H1 (cell line): ENCODE measurements around the gene C1orf50. TPM values are rescaled to one million over a fixed set of nuclear protein-coding genes. Genes with fewer than 3 reads are reported as not detected.

ENCODE experiments used
- BACH1 ChIP-seq: IDR thresholded peaks from 2 replicates; pipeline ENCODE4 v1.6.1; 2012; ENCODE audit warnings: low read length, improper control_type of control experiment
- HDAC2 ChIP-seq, 2 experiments: fragments of 300-600 bp in 1 of 2; sonication (generic) in 1 of 2; IDR thresholded peaks; 2 replicates each; pipeline ENCODE4 v1.6.1; 2011 to 2012; ENCODE audit warnings: low read depth in 2 of 2, low read length in 2 of 2, mild to moderate bottlenecking in 2 of 2, moderate library complexity in 2 of 2, borderline replicate concordance in 1 of 2, inconsistent platforms in 1 of 2
- RBBP5 ChIP-seq: IDR thresholded peaks from 2 replicates; pipeline ENCODE4 v1.7.1; 2012; ENCODE audit warnings: low read depth, mild to moderate bottlenecking, inconsistent platforms, low read length, moderate library complexity, borderline replicate concordance
- RFX5 ChIP-seq: IDR thresholded peaks from 2 replicates; pipeline ENCODE4 v1.6.1; 2011; ENCODE audit warnings: low read depth, low read length, improper control_type of control experiment, borderline replicate concordance
- SP1 ChIP-seq: IDR thresholded peaks from 2 replicates; pipeline ENCODE4 v1.6.1; 2011; ENCODE audit warnings: low read depth, low read length
- polyA plus RNA-seq, 7 experiments: library from polyadenylated mRNA; depleted of rRNA in 3 of 7; stranded (reverse) in 5 of 7; unstranded in 2 of 7; fragments of >200 nt in 5 of 7; fragments of 200-250 nt in 2 of 7; gene quantifications; 1 replicate in 5 of 7; 2 replicates in 1 of 7; 4 replicates in 1 of 7; pipeline versions ENCODE4 v1.2.1 to v1.2.3, GENCODE V29; 2011 to 2013; ENCODE audit warnings: missing spikeins in 2 of 7, mixed read lengths in 2 of 7
- total RNA-seq: library from RNA; stranded (reverse); fragmentation: NEBNext Ultra II Directional; extraction: Animal tissue kit (Norgen Biotek cat#: 25700); gene quantifications from 2 replicates; pipeline ENCODE4 v1.2.1, GENCODE V29; 2021

C1orf50 gene
- total and polyA plus RNA-seq, 2 of the 8 experiments (the other 6 are each of a cell fraction or from before 2014, with no cell fraction given), result 3.2 to 7.1 TPM

DNA sequence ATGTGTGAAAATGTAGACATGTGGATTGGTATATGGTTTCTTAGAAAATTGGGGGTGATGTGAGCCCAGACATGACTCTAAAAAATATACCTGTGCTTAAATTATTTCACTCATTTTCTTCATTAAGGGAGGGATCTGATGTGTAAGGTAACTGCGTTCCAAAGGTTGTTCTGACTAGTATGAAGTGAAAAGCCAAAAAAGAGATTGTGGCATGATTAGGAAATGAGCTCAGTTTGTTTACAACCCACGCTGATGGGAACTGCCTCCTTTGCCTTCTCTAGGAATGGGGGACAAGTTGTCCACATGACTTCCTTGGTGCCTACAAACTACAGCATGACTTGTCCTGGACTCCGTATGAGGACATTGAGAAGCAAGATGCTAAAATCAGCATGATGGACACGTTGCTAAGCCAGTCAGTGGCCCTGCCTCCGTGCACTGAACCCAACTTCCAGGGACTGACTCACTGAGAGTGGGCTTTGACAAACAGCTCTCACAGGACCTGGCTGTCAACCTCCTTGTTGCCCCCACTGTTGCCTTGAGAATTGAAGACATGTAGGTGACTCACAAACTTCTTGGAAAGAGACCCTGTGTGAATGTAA lies 8.0 kb downstream of the C1orf50 start (continued):
- no peak for TF ChIP-seq SP1
- no peak for TF ChIP-seq HDAC2 (IDR thresholded peaks at IDR 0.05; ENCODE audit: borderline replicate concordance in 1 of 2, low read depth in 2 of 2, low read length in 2 of 2)
- TF ChIP-seq BACH1, result no peak
- TF ChIP-seq RBBP5, result no peak
- no peak for TF ChIP-seq RFX5
- TF ChIP-seq, all 59 proteins: peak for 0
